Measurements from ENCODE around the gene VCAN. TPM values are rescaled to one million over a fixed set of nuclear protein-coding genes. Genes with fewer than 3 reads are reported as not detected.
A peak's percentile ranks its signal among the peaks of the same experiment; 100 is the strongest.

The VCAN gene
- total RNA-seq, 1 donor from 2014 or later: 333 TPM

GRCh38 chr5:83608122-83608521 lies 136.6 kb downstream of the VCAN start:
- Histone ChIP-seq H3K4me1 (no peaks in the 10 kb centered on the region), H3K36me3 (no peaks in the 10 kb centered on the region), H3K4me3 (no peak overlapping the region), H3K27ac (no peak overlapping the region), H3K27me3 (no peaks in the 10 kb centered on the region), H3K9me3 (no peaks in the 10 kb centered on the region)
- intact Hi-C loops (cut with DNase I): no loop called here
- TF ChIP-seq CTCF (IDR thresholded peaks at IDR 0.05): peak; percentile 11 to 65 (median 46)
- DNase-seq (ENCODE audit: low spot score in 2 of 2): peak in 1 of 2 donors; percentile 67

- no peak for TF ChIP-seq CTCF (IDR thresholded peaks at IDR 0.05)
- Histone ChIP-seq H3K4me1 (no peaks in the 10 kb centered on the region), H3K27ac (no peak overlapping the region), H3K9me3 (peaks cover 0 to 8% of the 10 kb centered on the region in 2 donors), H3K4me3 (no peak overlapping the region), H3K27me3 (no peaks in the 10 kb centered on the region), H3K36me3 (no peaks in the 10 kb centered on the region)
- intact Hi-C loops (cut with DNase I): no loop called here
- DNase-seq (ENCODE audit: low spot score in 2 of 2): no peak
Measured at GRCh38 chr5:83614841-83615240, 143.3 kb downstream of the VCAN start.

GRCh38 chr5:83628360-83628759 lies 156.8 kb downstream of the VCAN start:
- intact Hi-C loops (cut with DNase I): no loop called here

More at GRCh38 chr5:83628360-83628759, 156.8 kb downstream of the VCAN start:
- H3K4me3 ChIP-seq: no peak overlapping the region
- H3K27ac ChIP-seq: no peak overlapping the region
- H3K9me3 ChIP-seq: no peaks in the 10 kb centered on the region
- H3K27me3 ChIP-seq: no peaks in the 10 kb centered on the region
- DNase-seq (ENCODE audit: low spot score in 2 of 2): no peak
- no peaks in the 10 kb centered on the region for H3K36me3 ChIP-seq
- no peak for TF ChIP-seq CTCF (IDR thresholded peaks at IDR 0.05)
- H3K4me1 ChIP-seq: no peaks in the 10 kb centered on the region

Other genes starting within 250 kb of the VCAN start
- gene HAPLN1, start 249.1 kb downstream of the VCAN start, total RNA-seq: 2.0 TPM

All from ascending aorta (tissue), 2 donors.